ENCODE data around the gene KCNE3.

Gene KCNE3

GRCh38 chr11:74412321-74412720 is 55.0 kb downstream of the KCNE3 start:
- TF ChIP-seq TAF1 (IDR thresholded peaks at IDR 0.05; ENCODE audit: borderline replicate concordance, insufficient read depth, low read length) (no peak), POLR2AphosphoS5 (IDR thresholded peaks at IDR 0.05; ENCODE audit: low read depth, low read length) (no peak), FOXP2 (optimal IDR thresholded peaks at IDR 0.05; ENCODE audit: borderline replicate concordance, extremely low read depth, extremely low read length, insufficient read depth) (no peak), SIN3A (IDR thresholded peaks at IDR 0.05; ENCODE audit: borderline replicate concordance, insufficient read depth, low read length) (no peak), REST (IDR thresholded peaks at IDR 0.05; ENCODE audit: insufficient read depth in 1 of 2, low read depth in 2 of 2, low read length in 2 of 2) (no peak)

DNA sequence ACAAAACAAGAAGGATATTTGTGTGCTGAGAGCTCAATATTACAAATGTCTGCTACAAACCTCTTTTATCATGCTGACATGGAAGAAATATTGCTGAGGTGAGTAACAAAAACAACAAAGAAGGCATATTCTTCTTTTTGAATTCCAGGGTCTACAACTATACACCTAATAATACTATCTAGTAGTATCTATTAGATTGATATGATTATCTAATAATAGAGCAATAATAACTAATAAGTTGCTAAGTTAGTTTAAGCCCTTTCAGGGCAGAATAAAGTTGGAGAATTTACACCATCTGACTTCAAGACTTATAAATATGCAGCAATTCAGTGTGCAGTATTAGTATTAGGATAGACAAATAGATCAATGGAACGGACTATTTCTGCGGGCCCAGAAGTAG is 57.7 kb downstream of the KCNE3 start:
- no peak for TF ChIP-seq FOXP2 (optimal IDR thresholded peaks at IDR 0.05; ENCODE audit: borderline replicate concordance, extremely low read depth, extremely low read length, insufficient read depth)
- no peak for TF ChIP-seq REST (IDR thresholded peaks at IDR 0.05; ENCODE audit: insufficient read depth in 1 of 2, low read depth in 2 of 2, low read length in 2 of 2)
- no peak for TF ChIP-seq SIN3A (IDR thresholded peaks at IDR 0.05; ENCODE audit: borderline replicate concordance, insufficient read depth, low read length)
- no peak for TF ChIP-seq TAF1 (IDR thresholded peaks at IDR 0.05; ENCODE audit: borderline replicate concordance, insufficient read depth, low read length)

Measured in PFSK-1 (cell line).